ENCODE results near the gene FBXL2.
"Not testable (repeated sequence)": the region's sequence is repeated elsewhere in the genome, so short reads cannot be mapped to it uniquely, and the experiment has no call there.

FBXL2 gene

DNA sequence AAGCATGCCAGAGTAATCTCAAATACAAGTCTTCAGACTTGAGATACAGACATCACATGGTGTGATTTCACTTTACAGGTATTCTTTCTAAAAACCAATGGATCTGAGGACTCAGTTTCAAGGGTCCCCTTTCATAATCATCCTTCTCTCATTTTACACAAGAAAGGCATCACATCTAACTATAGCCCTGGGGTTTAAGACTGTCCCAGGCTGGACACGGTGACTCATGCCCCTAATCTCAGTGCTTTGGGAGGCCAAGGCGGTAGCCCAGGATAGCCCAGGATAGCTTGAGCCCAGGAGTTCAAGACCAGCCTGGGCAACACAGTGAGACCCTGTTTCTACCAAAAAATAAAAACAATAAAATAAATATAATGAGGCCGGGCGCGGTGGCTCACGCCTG, 126.5 kb downstream of the FBXL2 start:
- no peak for DNase-seq (ENCODE audit: low read depth, low spot score)
- CTCF ChIA-PET, result interaction anchor here (1.3 to 1.6 kb wide), 2 partner anchors 30 to 272 kb away, joined by 4 to 7 read pairs; no protein-coding TSS in a partner anchor
- POLR2A ChIA-PET, result interaction anchor here (0.6 kb wide), 1 partner anchor 28 kb away, joined by 3 read pairs; no protein-coding TSS in a partner anchor
- H3K4me3 ChIP-seq (ENCODE audit: low read depth, low read length), result no peak overlapping the region
- TF ChIP-seq, protein P1, sequence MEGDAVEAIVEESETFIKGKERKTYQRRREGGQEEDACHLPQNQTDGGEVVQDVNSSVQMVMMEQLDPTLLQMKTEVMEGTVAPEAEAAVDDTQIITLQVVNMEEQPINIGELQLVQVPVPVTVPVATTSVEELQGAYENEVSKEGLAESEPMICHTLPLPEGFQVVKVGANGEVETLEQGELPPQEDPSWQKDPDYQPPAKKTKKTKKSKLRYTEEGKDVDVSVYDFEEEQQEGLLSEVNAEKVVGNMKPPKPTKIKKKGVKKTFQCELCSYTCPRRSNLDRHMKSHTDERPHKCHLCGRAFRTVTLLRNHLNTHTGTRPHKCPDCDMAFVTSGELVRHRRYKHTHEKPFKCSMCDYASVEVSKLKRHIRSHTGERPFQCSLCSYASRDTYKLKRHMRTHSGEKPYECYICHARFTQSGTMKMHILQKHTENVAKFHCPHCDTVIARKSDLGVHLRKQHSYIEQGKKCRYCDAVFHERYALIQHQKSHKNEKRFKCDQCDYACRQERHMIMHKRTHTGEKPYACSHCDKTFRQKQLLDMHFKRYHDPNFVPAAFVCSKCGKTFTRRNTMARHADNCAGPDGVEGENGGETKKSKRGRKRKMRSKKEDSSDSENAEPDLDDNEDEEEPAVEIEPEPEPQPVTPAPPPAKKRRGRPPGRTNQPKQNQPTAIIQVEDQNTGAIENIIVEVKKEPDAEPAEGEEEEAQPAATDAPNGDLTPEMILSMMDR (IDR thresholded peaks at IDR 0.05; ENCODE audit: insufficient read depth, low read length, missing control alignments), result no peak

DNA sequence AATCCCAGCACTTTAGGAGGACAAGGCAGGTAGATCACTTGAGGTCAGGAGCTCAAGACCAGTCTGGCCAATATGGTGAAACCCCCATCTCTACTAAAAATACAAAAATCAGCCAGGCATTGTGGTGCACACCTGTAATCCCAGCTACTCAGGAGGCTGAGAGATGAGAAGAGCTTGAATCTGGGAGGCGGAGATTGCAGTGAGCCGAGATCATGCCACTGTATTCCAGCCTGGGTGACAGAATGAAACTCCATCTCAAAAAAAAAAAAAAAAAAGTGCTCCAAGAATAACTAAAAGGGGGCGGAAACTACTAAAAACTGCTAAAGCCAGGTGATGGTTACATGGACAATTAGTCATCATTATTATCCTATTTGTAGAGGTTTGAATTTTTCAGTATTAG, 133.6 kb downstream of the FBXL2 start:
- DNase-seq (ENCODE audit: low read depth, low spot score); CTCF ChIA-PET; H3K4me3 ChIP-seq (ENCODE audit: low read depth, low read length); POLR2A ChIA-PET: not testable (repeated sequence)

DNA sequence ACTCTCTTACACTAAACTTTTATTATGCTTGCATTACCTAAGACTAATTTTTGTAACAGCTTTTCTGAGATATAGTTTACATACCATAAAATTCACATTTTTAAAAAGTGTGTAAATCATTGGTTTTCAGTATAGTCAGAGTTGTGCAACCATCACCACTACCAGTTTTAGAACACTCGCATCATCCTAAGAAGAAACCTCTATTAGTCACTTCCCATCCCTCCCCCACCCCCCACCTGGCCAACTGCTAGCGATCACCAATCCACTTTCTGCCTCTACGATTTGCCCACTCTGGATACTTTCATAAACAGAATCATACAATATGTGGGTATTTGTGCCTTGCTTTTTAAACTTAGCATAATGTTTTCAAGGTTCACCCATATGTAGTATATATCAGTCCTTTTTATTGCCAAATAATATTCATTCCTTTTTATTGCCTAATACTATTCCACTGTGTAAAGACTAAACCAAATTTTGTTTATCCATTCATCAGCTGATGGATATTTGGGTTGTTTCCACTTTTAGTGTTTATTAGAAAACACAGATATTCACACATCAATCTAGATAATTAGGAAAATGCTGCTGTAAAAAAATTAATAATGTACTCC, 139.9 kb downstream of the FBXL2 start:
- no peak for DNase-seq (ENCODE audit: low read depth, low spot score)
- CTCF ChIA-PET, result interaction anchor here (0.7 kb wide), 1 partner anchor 44 kb away, joined by 5 read pairs; no protein-coding TSS in a partner anchor
- POLR2A ChIA-PET, result no interaction called here
- TF ChIP-seq, protein P1 (IDR thresholded peaks at IDR 0.05; ENCODE audit: insufficient read depth, low read length, missing control alignments), result no peak
- no peak overlapping the region for H3K4me3 ChIP-seq (ENCODE audit: low read depth, low read length)

DNA sequence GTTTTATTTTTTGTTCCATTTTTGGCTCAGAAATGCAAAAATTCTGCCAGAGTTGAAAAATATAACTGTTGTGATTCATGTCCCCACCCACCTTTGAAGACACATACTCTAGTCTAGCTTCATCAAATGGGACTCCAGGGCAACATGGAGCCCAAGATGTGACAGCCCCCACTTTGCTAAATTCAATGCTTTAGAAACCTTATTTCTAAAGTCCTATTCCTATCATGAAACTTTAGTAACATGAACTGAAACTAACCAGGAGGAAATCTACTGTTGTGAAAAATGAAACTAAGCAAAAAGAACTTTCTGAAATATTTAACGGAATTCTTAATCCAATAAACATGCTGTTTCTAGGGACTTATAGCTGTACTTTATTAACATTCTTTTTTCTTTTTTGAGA, 142.7 kb downstream of the FBXL2 start:
- H3K4me3 ChIP-seq (ENCODE audit: low read depth, low read length), result no peak overlapping the region
- no peak for DNase-seq (ENCODE audit: low read depth, low spot score)
- POLR2A ChIA-PET, result no interaction called here
- CTCF ChIA-PET, result no interaction called here
- TF ChIP-seq, protein P1 (IDR thresholded peaks at IDR 0.05; ENCODE audit: insufficient read depth, low read length, missing control alignments), result no peak

DNA sequence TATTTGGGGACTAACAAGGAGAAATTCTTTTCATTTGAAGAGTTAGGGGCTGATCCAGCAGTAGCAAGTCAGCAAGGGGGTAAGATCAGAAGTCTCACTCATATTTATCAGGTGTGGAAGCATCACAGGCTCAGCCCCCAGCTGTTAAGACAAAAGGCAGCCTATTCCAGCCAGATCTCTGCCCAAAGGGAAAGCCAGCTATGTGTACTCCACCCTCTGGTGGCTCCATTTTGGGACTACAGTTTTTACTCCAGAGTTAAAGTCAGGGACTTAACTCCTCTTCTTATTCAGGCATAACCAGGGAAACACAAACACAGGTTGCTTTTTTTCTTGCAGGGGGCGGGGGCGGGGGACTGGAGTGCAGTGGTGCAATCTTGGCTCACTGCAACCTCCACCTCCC, 143.7 kb downstream of the FBXL2 start:
- DNase-seq (ENCODE audit: low read depth, low spot score), result no peak
- no peak overlapping the region for H3K4me3 ChIP-seq (ENCODE audit: low read depth, low read length)
- CTCF ChIA-PET, result interaction anchor here (1.3 kb wide), 1 partner anchor 355 kb away, joined by 4 read pairs; no protein-coding TSS in a partner anchor
- TF ChIP-seq, protein P1 (IDR thresholded peaks at IDR 0.05; ENCODE audit: insufficient read depth, low read length, missing control alignments), result no peak
- POLR2A ChIA-PET, result no interaction called here

DNA sequence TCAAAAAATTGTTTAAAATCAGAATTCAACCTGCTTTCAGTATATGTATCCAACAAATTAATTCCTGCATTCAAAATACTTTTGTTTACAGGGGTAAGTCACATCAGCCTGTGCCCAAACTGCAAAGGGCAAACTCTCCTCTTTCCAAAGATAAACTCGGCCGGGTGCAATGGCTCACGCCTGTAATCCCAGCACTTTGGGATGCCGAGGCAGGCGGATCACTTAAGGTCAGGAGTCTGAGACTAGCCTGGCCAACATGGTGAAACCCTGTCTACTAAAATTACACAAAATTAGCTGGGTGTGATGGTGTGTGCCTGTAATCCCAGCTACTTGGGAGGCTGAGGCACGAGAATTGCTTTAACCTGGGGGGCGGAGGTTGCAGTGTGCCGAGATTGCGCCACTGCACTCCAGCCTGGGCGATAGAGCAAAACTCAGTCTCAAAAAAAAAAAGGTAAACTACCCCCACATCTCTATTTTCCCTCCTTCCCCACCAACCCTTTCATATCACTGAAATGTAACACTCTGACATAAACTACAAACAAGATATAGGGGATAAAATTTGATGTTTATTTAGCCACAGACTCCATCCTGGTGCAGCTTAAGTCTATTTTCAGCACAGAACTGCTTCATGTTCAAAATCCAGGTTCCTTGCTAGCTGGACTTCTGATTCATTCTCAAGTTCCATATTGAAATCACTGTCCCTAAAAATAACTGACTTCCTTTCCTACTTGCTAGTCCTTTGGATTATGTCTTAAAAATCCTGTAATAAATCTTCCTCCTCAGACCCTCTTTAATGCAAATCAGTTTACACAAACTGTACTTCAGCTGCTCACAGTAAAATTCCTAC, 147.6 kb downstream of the FBXL2 start:
- no peak for DNase-seq (ENCODE audit: low read depth, low spot score)
- H3K4me3 ChIP-seq (ENCODE audit: low read depth, low read length), result no peak overlapping the region
- ChIA-PET CTCF (no interaction called here), POLR2A (no interaction called here)
- TF ChIP-seq, protein P1 (IDR thresholded peaks at IDR 0.05; ENCODE audit: insufficient read depth, low read length, missing control alignments), result no peak
